ENCODE results near the gene NR5A1.

NR5A1 gene

GRCh38 chr9:124437086-124437485, 70.1 kb downstream of the NR5A1 start:
- DNase-seq, result no peak

DNA sequence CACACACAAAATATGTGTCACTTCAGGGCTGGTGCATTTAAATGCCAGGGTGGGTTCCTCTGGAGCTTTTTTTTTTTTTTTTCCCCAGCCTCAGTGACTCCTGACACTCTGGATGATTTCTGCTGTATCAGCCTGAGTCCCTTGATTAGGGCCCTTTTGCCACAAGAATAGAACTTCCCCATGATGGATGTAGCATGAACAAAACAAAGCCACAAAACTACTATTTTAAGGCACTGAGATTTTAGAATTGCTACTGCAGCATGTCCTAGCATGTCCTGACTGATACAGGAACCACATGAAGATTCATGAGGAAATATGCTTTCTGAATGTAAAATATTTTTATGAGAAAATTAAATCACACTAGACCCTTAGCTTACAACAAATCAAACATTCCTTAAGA, 70.9 kb downstream of the NR5A1 start:
- peak; percentile 70 for DNase-seq

All from MV-4-11 (cell line).